ENCODE data around the gene SPRYD3. TPM values are rescaled to one million over a fixed set of nuclear protein-coding genes. Genes with fewer than 3 reads are reported as not detected.

Gene SPRYD3
- total and polyA plus RNA-seq, 2 experiments from 2014 or later, result 4.3 to 5.4 TPM

- peaks cover 18% of the 10 kb centered on the region for H3K36me3 Mint-ChIP-seq (ENCODE audit: low read depth)
- DNase-seq (ENCODE audit: low spot score) (no peak), ATAC-seq (no peak)
- peak overlapping the region; percentile 64; the same call in 1 of the 2 replicates for H3K4me3 ChIP-seq
- H3K27ac Mint-ChIP-seq, result no peak overlapping the region
- no peaks in the 10 kb centered on the region for H3K36me3 ChIP-seq (ENCODE audit: insufficient read depth)
- H3K4me1 ChIP-seq (ENCODE audit: insufficient read depth), result peaks cover 54% of the 10 kb centered on the region
- no peaks in the 10 kb centered on the region for H3K9me2 ChIP-seq (ENCODE audit: insufficient read depth)
- H3K9me3 Mint-ChIP-seq, result no peaks in the 10 kb centered on the region; the same call in 2 of the 3 replicates
- H4K20me1 ChIP-seq (replicated peaks; ENCODE audit: insufficient read depth), result peaks cover 16% of the 10 kb centered on the region
- no peak overlapping the region for H3K27ac ChIP-seq (ENCODE audit: low read depth)
- no peak for TF ChIP-seq EZH2phosphoT487 (IDR thresholded peaks at IDR 0.05; ENCODE audit: unreplicated experiment)
- TF ChIP-seq NANOG (IDR thresholded peaks at IDR 0.05; ENCODE audit: borderline replicate concordance), result no peak
- no peak for TF ChIP-seq ETS1 (IDR thresholded peaks at IDR 0.05)
- TF ChIP-seq POLR2AphosphoS5 (IDR thresholded peaks at IDR 0.05; ENCODE audit: low read depth), result no peak
- TF ChIP-seq ZNF331 (CRISPR knock-in tag; IDR thresholded peaks at IDR 0.05; ENCODE audit: low read depth), result no peak
- TF ChIP-seq ZNF114 (CRISPR knock-in tag; IDR thresholded peaks at IDR 0.05), result no peak
- TF ChIP-seq CREB1 (CRISPR knock-in tag; IDR thresholded peaks at IDR 0.05; ENCODE audit: low read depth), result no peak
- no peak for TF ChIP-seq ZNF462 (CRISPR knock-in tag; IDR thresholded peaks at IDR 0.05)
- TF ChIP-seq CTCF (conservative IDR thresholded peaks at IDR 0.05; ENCODE audit: low read depth in 2 of 2), result no peak
- TF ChIP-seq EZH2 (IDR thresholded peaks at IDR 0.05; ENCODE audit: low read depth, unreplicated experiment), result no peak
- TF ChIP-seq JUNB (IDR thresholded peaks at IDR 0.05; ENCODE audit: unreplicated experiment), result no peak
- no peak for TF ChIP-seq REST (IDR thresholded peaks at IDR 0.05; ENCODE audit: unreplicated experiment)
- no peak for TF ChIP-seq STAT1 (IDR thresholded peaks at IDR 0.05; ENCODE audit: unreplicated experiment)
- H3K4me3 Mint-ChIP-seq, result peak overlapping the region; percentile 66
- peaks cover 1% of the 10 kb centered on the region; the same call in 1 of the 2 replicates for H3K27me3 ChIP-seq (ENCODE audit: insufficient read depth)
- H3K27me3 Mint-ChIP-seq (ENCODE audit: insufficient read depth, low read depth, poor library complexity), result peaks cover 32% of the 10 kb centered on the region
- H3K4me1 Mint-ChIP-seq, result peaks cover 47% of the 10 kb centered on the region
- H3K79me2 ChIP-seq (replicated peaks; ENCODE audit: insufficient read depth), result peaks cover 16% of the 10 kb centered on the region; the same call in 1 of the 2 replicates
- peak overlapping the region; percentile 89 for H3K4me2 ChIP-seq
- no peak overlapping the region for H2AFZ ChIP-seq
- H3F3A ChIP-seq (replicated peaks; ENCODE audit: low read depth), result peaks cover 38% of the 10 kb centered on the region
These were observed 27.9 kb downstream of the SPRYD3 start for GRCh38 chr12:53051058-53051880.

All from GM23338 (cell line).